HFF-Myc (cell line): Measurements from ENCODE around the gene MRPL22.
"Not testable (repeated sequence)": the region's sequence is repeated elsewhere in the genome, so short reads cannot be mapped to it uniquely, and the experiment has no call there.

Source experiments
- DNase-seq: peaks from one replicate; pipeline ENCODE4 v3.0.0-alpha.2; 2011; ENCODE audit warnings: low read depth; ENCODE audit errors: extremely low read depth
- H3K4me3 ChIP-seq: replicated peaks from 2 replicates; pipeline ENCODE4 v1.5.1; 2011; ENCODE audit warnings: low read depth, mild to moderate bottlenecking, control low read depth, low read length
- CTCF ChIP-seq: IDR thresholded peaks from 2 replicates; pipeline ENCODE4 v1.5.1; 2012; ENCODE audit warnings: mild to moderate bottlenecking, low read depth, low read length, control low read depth; ENCODE audit errors: missing control alignments

The MRPL22 gene

DNA sequence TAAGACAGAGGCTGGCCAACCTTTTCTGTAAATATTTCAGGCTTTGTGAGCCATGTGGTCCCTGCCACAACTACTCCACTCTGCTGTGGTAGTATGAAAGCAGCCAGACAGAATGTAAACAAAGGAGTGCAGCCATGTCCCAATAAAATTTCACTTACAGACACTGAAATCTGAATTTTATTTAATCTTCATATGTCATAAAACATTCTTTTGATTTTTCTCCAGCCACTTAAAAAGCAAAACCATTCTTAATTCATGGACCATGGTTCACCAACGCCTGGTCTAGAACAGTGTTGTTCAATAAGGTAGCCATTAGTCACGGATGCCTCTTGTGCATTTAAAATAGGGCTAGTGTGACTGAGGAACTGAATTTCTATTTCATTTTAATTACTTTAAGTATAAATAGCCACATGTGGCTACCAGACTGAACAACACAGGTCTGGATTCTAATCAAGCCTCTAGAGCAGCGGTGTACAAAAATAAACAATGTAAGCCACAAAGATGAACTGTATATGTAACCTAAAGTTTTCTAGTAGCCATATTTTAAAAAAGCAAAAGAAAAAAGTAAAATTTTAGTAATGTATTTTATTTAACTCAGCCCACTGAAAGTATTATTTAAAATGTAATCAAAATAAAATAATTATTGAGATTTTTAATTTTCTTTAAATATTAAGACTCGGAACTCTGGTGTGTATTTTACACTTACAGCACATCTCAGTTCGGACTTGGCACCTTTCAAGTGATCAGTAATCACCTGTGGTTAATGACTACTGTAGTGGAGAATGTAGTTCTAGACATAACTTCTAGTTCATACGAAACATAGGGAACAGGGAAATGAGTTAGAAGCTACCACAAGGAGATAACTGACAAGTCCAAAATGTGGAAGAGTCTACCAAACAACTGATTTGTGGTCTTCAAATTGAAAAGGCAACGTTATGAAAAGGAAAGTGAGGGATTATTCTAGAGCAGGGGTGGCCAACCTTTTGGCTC is 17.1 kb upstream of the MRPL22 start:
- H3K4me3 ChIP-seq, result no peak overlapping the region
- DNase-seq, result peak; percentile 36
- no peak for TF ChIP-seq CTCF

GRCh38 chr5:154933537-154933936 is 7.3 kb upstream of the MRPL22 start:
- no peak overlapping the region for H3K4me3 ChIP-seq
- DNase-seq, result no peak
- TF ChIP-seq CTCF, result no peak

DNA sequence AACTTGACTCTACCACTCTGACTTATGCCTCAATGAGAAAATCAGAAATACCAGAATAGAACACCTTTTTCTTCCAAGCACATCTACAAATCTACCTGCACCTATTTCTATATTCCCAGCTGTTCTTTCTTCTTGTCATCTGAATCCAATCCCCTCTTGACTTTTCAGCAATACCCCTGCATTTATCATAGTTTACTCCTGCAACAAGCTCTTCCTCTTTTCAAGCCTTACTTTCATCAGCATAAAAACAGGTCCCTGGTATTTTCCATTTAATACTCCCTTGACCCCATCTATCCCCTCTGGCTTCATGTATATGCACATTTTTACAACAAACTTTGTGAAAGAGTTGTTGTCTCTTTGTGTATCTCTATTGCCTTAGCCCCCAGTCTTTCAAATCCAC is 6.0 kb upstream of the MRPL22 start:
- DNase-seq, result no peak
- no peak overlapping the region for H3K4me3 ChIP-seq
- TF ChIP-seq CTCF, result no peak

DNA sequence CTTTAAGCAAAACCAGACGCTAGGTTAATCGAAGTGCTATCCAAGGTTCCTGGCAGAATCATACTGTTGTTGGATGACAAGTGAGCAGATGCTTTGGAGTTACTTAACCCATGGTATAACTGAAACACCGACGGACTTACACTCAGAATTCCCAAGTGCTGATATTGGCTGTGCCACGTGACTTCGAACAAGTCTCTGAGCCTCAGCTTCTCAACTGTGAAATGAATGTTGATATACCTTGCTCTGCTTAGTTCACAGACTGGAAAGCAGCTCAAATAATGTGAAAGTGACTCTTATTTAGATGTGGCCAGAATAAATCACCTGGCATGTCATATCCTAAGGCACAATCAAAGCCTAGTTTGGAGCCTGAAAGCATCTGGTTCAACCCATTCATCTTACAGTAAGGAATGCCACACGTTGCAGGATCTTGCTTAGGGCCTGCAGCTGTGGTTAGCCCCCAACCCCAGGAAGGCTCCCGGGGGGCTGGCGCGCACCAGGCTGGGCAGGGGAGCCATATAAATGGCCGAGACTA is 3.6 kb upstream of the MRPL22 start:
- H3K4me3 ChIP-seq, result peak overlapping the region; percentile 93
- no peak for TF ChIP-seq CTCF
- DNase-seq, result no peak

DNA sequence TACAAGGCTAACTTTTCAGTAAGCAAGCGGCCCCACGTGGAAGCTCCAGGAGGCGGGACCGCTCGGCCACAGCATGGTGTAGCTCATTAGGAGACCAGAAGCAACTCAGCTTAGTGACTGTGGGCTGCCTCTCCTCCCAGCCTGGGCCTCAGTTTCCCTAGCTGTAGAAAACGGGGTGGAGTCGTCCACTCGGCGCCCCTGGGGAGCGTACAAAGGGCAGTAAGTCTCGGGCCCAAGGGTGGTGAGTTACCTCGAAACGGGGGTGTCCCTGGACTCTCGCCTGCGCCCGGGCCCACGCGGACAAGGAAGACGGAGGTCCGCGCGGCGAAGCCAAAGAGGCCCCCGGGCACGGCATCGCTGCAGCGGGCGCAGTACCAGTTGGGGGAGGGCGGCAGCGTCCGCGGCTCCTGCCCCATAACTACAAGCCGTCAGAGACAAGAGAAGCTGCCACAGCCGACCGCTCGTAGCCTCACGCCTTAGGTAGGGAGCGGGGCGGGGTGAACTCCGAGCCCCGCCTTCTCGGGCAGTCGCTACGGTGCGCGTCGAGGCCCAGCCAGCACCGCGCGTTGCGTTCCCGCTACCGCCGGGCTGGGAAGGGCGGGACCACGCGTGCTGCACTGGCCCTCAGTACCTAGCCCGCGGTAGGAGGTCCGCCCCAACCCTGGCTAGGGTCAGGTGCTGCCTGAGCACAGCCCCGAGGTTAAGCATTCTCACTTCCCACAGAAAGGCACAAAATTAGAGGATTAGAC is 3.0 kb upstream of the MRPL22 start, which contains the start of gene GEMIN5:
TSS of gene GEMIN5 (minus strand) at position 494 of the 749 bp plus-strand sequence. CDS start at position 416, 78 bp downstream.
- peak; percentile 37 for DNase-seq
- TF ChIP-seq CTCF, result no peak

DNA sequence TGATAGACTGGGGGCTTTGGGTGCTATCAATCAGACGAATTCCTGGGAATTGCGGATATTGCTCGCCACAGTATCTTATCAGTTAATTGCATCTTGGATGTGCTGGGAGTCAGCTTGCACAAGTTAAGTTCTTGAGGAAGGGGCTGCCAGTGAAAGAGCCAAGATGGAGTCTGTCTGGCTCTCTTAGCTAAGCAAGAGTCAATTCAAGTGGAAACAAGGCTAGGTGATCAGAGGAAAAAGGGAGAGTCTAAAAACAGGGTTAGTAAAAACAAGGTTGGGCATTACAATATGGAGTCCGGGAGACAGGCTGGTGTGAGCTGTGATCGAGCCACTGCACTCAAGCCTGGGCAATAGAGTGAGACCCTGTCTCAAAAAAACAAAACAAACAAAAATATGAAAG is 1.5 kb upstream of the MRPL22 start:
- DNase-seq, H3K4me3 ChIP-seq: not testable (repeated sequence)

More for the DNA sequence above, 3.0 kb upstream of the MRPL22 start, which contains the start of gene GEMIN5:
- H3K4me3 ChIP-seq, result peak within 1 kb of the TSS; percentile 93

DNA sequence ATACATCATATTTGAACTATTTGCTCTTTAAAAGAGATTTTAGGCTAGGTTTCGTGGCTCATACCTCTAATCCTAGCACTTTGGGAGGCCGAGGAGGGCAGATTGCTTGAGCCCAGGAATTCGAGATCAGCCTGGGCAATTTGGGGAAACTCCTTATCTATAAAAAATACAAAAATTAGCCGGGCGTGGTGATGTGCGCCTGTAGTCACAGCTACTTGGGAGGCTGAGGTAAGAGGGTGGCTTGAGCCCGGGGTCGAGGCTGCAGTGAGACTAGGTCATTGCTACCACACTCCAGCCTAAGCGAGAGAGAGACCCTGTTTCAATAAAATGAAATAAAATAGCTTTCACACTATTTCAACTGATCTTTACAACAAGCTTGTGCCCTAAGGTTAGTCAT is 500 bp upstream of the MRPL22 start:
- H3K4me3 ChIP-seq, result peak overlapping the region; percentile 64
- TF ChIP-seq CTCF, result no peak
- no peak for DNase-seq
